IMR-90 (cell line): Measurements from ENCODE around the gene ZNF609.

ENCODE experiments used
- CEBPB ChIP-seq: IDR thresholded peaks from 2 replicates; pipeline ENCODE4 v1.6.1; 2012; ENCODE audit warnings: low read depth, low read length, improper control_type of control experiment
- CTCF ChIP-seq: conservative IDR thresholded peaks from 2 replicates; pipeline ENCODE4 v1.5.1; 2012; ENCODE audit warnings: mild to moderate bottlenecking, low read depth, low read length, improper control_type of control experiment
- FOS ChIP-seq: fragments of 150-350 bp; IDR thresholded peaks from 2 replicates; pipeline ENCODE4 v1.6.1; 2016; ENCODE audit warnings: low read depth, low read length
- MAFK ChIP-seq: IDR thresholded peaks from 2 replicates; pipeline ENCODE4 v1.6.1; 2012; ENCODE audit warnings: low read depth, low read length, improper control_type of control experiment
- MXI1 ChIP-seq: IDR thresholded peaks from 2 replicates; pipeline ENCODE4 v1.6.1; 2012; ENCODE audit warnings: low read depth, mild to moderate bottlenecking, low read length, moderate library complexity, borderline replicate concordance
- NFE2L2 ChIP-seq: fragments of 150-350 bp; IDR thresholded peaks from 2 replicates; pipeline ENCODE4 v1.6.1; 2016; ENCODE audit warnings: low read depth, mild to moderate bottlenecking, low read length
- POLR2A ChIP-seq: IDR thresholded peaks from 2 replicates; pipeline ENCODE4 v1.6.1; 2012; ENCODE audit warnings: mild to moderate bottlenecking, low read depth, low read length
- RAD21 ChIP-seq: IDR thresholded peaks from 2 replicates; pipeline ENCODE4 v1.6.1; 2012; ENCODE audit warnings: low read length, improper control_type of control experiment
- RCOR1 ChIP-seq: IDR thresholded peaks from 2 replicates; pipeline ENCODE4 v1.6.1; 2012; ENCODE audit warnings: mild to moderate bottlenecking, low read length, improper control_type of control experiment; ENCODE audit not compliant: insufficient replicate concordance
- RFX5 ChIP-seq: IDR thresholded peaks from 2 replicates; pipeline ENCODE4 v1.8.0; 2012; ENCODE audit warnings: low read depth, mild to moderate bottlenecking, low read length, moderate library complexity
- SMC3 ChIP-seq: fragments of 150-350 bp; IDR thresholded peaks from 2 replicates; pipeline ENCODE4 v1.6.1; 2016; ENCODE audit warnings: low read depth, mild to moderate bottlenecking, antibody characterized with exemption, low read length, moderate library complexity
- USF2 ChIP-seq: fragments of 150-350 bp; IDR thresholded peaks from 2 replicates; pipeline ENCODE4 v1.6.1; 2017; ENCODE audit warnings: mild to moderate bottlenecking, antibody characterized with exemption, low read length, low read depth

DNA sequence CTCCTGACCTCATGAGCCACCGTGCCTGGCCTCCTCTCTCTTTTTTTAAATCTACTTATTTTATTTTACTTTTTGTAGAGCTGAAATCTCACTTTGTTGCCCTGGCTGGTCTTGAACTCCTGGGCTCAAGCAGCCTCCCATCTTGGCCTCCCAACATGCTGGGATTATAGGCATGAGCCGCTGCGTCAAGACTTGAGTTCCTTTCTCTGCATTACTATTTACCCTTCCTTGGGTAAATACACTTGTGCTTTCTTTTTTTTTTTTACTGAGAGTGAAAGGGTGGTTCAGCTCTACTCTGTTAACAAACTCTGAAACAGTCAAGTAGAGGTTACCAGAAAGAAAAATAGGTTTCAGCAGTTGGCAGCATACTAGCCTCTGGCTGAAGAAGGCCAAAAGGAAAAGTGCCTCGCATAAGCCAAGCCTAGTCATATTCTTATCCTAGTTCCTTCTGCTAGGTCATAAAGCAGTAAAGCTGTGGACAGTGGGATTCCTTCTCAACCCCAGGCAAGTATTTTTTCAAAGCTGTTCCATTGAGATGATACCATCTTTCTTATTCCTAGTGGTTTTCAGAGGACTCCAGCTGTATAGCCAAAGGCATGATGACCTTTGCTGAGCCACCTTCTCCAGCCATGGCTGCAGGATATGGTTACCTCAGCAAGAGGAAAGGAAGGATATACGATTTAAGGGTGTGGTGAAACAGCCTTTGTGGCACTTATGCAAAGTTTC, 179.9 kb downstream of the ZNF609 start:
- TF ChIP-seq POLR2A (no peak), CTCF (no peak), RAD21 (no peak), USF2 (no peak), FOS (no peak), SMC3 (no peak), CEBPB (no peak), RCOR1 (no peak), MXI1 (no peak), NFE2L2 (no peak), MAFK (no peak), RFX5 (no peak)
